ENCODE measurements around the gene TSACC. TPM values are rescaled to one million over a fixed set of nuclear protein-coding genes. Genes with fewer than 3 reads are reported as not detected.

Gene TSACC
- total RNA-seq, 1 experiment from 2014 or later, result 0.51 TPM

DNA sequence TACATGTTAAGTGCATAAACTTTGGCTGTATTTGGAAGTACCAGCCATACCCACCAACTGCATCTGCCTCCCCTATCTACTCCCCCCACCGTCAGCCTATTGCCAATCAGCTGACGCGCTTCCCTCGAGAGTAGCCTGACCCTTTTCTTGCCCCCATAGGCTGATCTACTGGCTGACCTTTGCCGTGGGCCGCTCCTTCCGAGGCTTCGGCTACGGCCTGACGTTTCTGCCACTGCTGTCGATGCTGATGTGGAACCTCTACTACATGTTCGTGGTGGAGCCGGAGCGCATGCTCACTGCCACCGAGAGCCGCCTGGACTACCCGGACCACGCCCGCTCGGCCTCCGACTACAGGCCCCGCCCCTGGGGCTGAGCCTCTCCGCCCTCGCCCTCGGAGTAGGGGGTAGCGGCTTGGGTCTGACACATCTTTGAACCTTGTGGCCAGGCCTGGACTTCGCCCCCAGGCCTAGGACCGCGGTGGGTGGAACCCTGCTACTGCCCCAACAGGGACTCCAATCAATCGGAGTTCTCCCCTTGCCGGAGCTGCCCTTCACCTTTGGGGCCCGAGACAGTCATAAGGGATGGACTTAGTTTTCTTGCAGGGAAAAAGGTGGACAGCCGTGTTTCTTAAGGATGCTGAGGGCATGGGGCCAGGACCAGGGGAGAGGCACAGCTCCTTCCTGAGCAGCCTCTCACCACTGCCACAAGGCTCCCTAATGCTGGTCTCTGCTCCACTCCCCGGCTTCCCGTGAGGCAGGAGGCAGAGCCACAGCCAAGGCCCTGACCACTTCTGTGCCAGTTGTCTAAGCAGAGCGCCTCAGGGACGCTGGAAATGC, 46.9 kb upstream of the TSACC start:
- no peaks in the 10 kb centered on the region for H3K27me3 ChIP-seq (ENCODE audit: low read length)
- peak overlapping the region; percentile 66 for H3K4me3 ChIP-seq (ENCODE audit: low read length)
- peaks cover 15% of the 10 kb centered on the region; the same call in 1 of the 2 replicates for H3K4me1 ChIP-seq (ENCODE audit: insufficient read depth, low read length)
- no peaks in the 10 kb centered on the region for H3F3A ChIP-seq (ENCODE audit: low read length, unreplicated experiment)
- H3K9ac ChIP-seq (ENCODE audit: low read length), result peak overlapping the region; percentile 33
- no peaks in the 10 kb centered on the region for H3K79me2 ChIP-seq (ENCODE audit: low read length)
- peak overlapping the region; percentile 87 for H3K4me2 ChIP-seq (ENCODE audit: low read length)
- no peaks in the 10 kb centered on the region for H4K20me1 ChIP-seq (ENCODE audit: low read length)
- POLR2A ChIA-PET (ENCODE audit: unreplicated experiment), result no interaction called here
- no TSS peak for BruUV-seq (replicated peaks)
- ATAC-seq (peak; percentile 95), DNase-seq (peak; percentile 76)
- no peaks in the 10 kb centered on the region for H3K9me3 ChIP-seq (ENCODE audit: low read length)
- no peaks in the 10 kb centered on the region for H3K36me3 ChIP-seq (ENCODE audit: low read depth, low read length)
- intact Hi-C loops (cut with micrococcal nuclease), result no loop called here
- CTCF ChIA-PET, result no interaction called here
- H3K27ac ChIP-seq (ENCODE audit: low read length), result no peak overlapping the region
- peak overlapping the region; percentile 87 for H2AFZ ChIP-seq (ENCODE audit: low read length)
- no peak for TF ChIP-seq EZH2phosphoT487 (IDR thresholded peaks at IDR 0.05; ENCODE audit: borderline replicate concordance, low read length)
- TF ChIP-seq EZH2 (IDR thresholded peaks at IDR 0.05; ENCODE audit: low read length, unreplicated experiment), result no peak
- TF ChIP-seq, protein P1, sequence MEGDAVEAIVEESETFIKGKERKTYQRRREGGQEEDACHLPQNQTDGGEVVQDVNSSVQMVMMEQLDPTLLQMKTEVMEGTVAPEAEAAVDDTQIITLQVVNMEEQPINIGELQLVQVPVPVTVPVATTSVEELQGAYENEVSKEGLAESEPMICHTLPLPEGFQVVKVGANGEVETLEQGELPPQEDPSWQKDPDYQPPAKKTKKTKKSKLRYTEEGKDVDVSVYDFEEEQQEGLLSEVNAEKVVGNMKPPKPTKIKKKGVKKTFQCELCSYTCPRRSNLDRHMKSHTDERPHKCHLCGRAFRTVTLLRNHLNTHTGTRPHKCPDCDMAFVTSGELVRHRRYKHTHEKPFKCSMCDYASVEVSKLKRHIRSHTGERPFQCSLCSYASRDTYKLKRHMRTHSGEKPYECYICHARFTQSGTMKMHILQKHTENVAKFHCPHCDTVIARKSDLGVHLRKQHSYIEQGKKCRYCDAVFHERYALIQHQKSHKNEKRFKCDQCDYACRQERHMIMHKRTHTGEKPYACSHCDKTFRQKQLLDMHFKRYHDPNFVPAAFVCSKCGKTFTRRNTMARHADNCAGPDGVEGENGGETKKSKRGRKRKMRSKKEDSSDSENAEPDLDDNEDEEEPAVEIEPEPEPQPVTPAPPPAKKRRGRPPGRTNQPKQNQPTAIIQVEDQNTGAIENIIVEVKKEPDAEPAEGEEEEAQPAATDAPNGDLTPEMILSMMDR (conservative IDR thresholded peaks at IDR 0.05; ENCODE audit: low read depth, low read length), result no peak
- H3K9me2 ChIP-seq (replicated peaks; ENCODE audit: low read length), result no peaks in the 10 kb centered on the region

DNA sequence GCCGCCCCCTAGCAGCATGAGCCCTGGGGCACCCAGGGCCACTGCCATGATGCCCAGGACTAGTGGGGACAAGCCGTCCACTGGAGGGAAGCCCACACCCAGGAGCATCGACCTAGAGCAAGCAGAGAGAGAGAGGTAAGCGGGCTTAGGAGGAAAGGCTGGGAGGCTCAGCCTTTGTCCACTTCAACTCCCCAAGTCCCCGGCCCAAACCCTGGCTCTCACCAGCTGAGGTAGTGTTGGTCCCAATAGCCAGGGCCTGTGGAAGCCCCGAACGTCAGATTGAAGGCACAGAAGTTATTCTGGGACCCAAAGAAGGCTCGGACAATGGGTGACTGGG, 45.3 kb upstream of the TSACC start:
- intact Hi-C loops (cut with micrococcal nuclease), result no loop called here
- TF ChIP-seq EZH2phosphoT487 (IDR thresholded peaks at IDR 0.05; ENCODE audit: borderline replicate concordance, low read length), result no peak
- TF ChIP-seq EZH2 (IDR thresholded peaks at IDR 0.05; ENCODE audit: low read length, unreplicated experiment), result no peak
- TF ChIP-seq, protein P1 (conservative IDR thresholded peaks at IDR 0.05; ENCODE audit: low read depth, low read length), result no peak
- no peaks in the 10 kb centered on the region for H4K20me1 ChIP-seq (ENCODE audit: low read length)
- no peak overlapping the region for H3K4me3 ChIP-seq (ENCODE audit: low read length)
- no peaks in the 10 kb centered on the region for H3K79me2 ChIP-seq (ENCODE audit: low read length)
- CTCF ChIA-PET, result no interaction called here
- H3K36me3 ChIP-seq (ENCODE audit: low read depth, low read length), result no peaks in the 10 kb centered on the region
- no peaks in the 10 kb centered on the region for H3F3A ChIP-seq (ENCODE audit: low read length, unreplicated experiment)
- H3K27me3 ChIP-seq (ENCODE audit: low read length), result no peaks in the 10 kb centered on the region
- POLR2A ChIA-PET (ENCODE audit: unreplicated experiment), result no interaction called here
- no peak overlapping the region for H3K27ac ChIP-seq (ENCODE audit: low read length)
- DNase-seq (no peak), ATAC-seq (no peak)
- H3K9ac ChIP-seq (ENCODE audit: low read length), result no peak overlapping the region
- no peaks in the 10 kb centered on the region for H3K9me3 ChIP-seq (ENCODE audit: low read length)
- H3K4me1 ChIP-seq (ENCODE audit: insufficient read depth, low read length), result peaks cover 15% of the 10 kb centered on the region; the same call in 1 of the 2 replicates
- H3K4me2 ChIP-seq (ENCODE audit: low read length), result no peak overlapping the region
- H3K9me2 ChIP-seq (replicated peaks; ENCODE audit: low read length), result no peaks in the 10 kb centered on the region
- no TSS peak for BruUV-seq (replicated peaks)
- H2AFZ ChIP-seq (ENCODE audit: low read length), result no peak overlapping the region

DNA sequence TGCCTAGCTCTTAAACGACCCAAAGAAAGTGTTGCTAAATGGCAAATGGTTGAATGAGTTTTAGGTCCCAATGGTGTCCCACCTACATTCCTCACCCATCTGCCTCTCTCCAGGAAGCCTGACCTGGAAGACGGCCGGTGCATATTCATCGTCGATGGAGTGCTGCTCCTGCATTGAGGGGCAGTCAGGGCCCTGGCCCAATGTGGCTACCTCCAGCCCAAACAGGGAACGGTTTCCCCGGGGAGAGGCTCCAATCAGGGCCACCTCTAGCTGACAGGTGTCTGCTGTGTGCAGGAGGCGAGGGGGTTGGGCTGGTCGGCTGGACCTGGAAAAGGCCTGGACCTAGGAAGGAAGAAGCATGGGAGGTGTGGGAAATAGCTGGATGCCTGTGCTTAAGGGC, 44.4 kb upstream of the TSACC start:
- no peak for ATAC-seq
- no TSS peak for BruUV-seq (replicated peaks)
- DNase-seq, result no peak

More for the DNA sequence above, 44.4 kb upstream of the TSACC start:
- intact Hi-C loops (cut with micrococcal nuclease), result no loop called here
- TF ChIP-seq EZH2 (IDR thresholded peaks at IDR 0.05; ENCODE audit: low read length, unreplicated experiment) (no peak), EZH2phosphoT487 (IDR thresholded peaks at IDR 0.05; ENCODE audit: borderline replicate concordance, low read length) (no peak)
- TF ChIP-seq, protein P1 (conservative IDR thresholded peaks at IDR 0.05; ENCODE audit: low read depth, low read length), result no peak
- Histone ChIP-seq H4K20me1 (ENCODE audit: low read length) (no peaks in the 10 kb centered on the region), H3F3A (ENCODE audit: low read length, unreplicated experiment) (no peaks in the 10 kb centered on the region), H3K9me3 (ENCODE audit: low read length) (no peaks in the 10 kb centered on the region), H3K79me2 (ENCODE audit: low read length) (no peaks in the 10 kb centered on the region), H3K9ac (ENCODE audit: low read length) (no peak overlapping the region), H2AFZ (ENCODE audit: low read length) (no peak overlapping the region), H3K9me2 (replicated peaks; ENCODE audit: low read length) (no peaks in the 10 kb centered on the region), H3K27me3 (ENCODE audit: low read length) (no peaks in the 10 kb centered on the region), H3K36me3 (ENCODE audit: low read depth, low read length) (no peaks in the 10 kb centered on the region), H3K4me3 (ENCODE audit: low read length) (no peak overlapping the region), H3K4me2 (ENCODE audit: low read length) (no peak overlapping the region), H3K27ac (ENCODE audit: low read length) (no peak overlapping the region), H3K4me1 (ENCODE audit: insufficient read depth, low read length) (peaks cover 15% of the 10 kb centered on the region; the same call in 1 of the 2 replicates)
- ChIA-PET POLR2A (ENCODE audit: unreplicated experiment) (interaction anchor here (0.7 kb wide), 1 partner anchor 11 kb away, joined by 4 read pairs; the partner anchor contains the start of gene SMG5), CTCF (no interaction called here)
